ENCODE measurements around the gene NSMCE1. TPM values are rescaled to one million over a fixed set of nuclear protein-coding genes. Genes with fewer than 3 reads are reported as not detected.
A peak's percentile ranks its signal among the peaks of the same experiment; 100 is the strongest.

Gene NSMCE1
- total and polyA plus RNA-seq, 4 donors: 16.5 to 39.0 (median 21.7) TPM

GRCh38 chr16:27222249-27223225 is 46.0 kb downstream of the NSMCE1 start:
- peak in 1 of 2 donors; percentile 27 for TF ChIP-seq HNF4A (conservative IDR thresholded peaks at IDR 0.05)
- TF ChIP-seq GABPA (IDR thresholded peaks at IDR 0.05 in 1 of 2, conservative IDR thresholded peaks at IDR 0.05 in 1 of 2): no peak
- no peak for TF ChIP-seq TAF1 (conservative IDR thresholded peaks at IDR 0.05)
- TF ChIP-seq NR2F2 (IDR thresholded peaks at IDR 0.05): peak; percentile 90
- peak in 1 of 2 donors; percentile 10 for TF ChIP-seq RAD21 (IDR thresholded peaks at IDR 0.05)
- no peak for TF ChIP-seq JUND (IDR thresholded peaks at IDR 0.05)
- peak in 1 of 2 donors; percentile 4 for TF ChIP-seq RXRA (IDR thresholded peaks at IDR 0.05)
- TF ChIP-seq YY1 (IDR thresholded peaks at IDR 0.05): peak; percentile 48
- no peak for TF ChIP-seq FOXA1 (IDR thresholded peaks at IDR 0.05)
- peak; percentile 15 for TF ChIP-seq FOXA2 (IDR thresholded peaks at IDR 0.05)
- no peak for TF ChIP-seq CTCF (IDR thresholded peaks at IDR 0.05; ENCODE audit: low read depth, low read length, missing input control)
- Histone ChIP-seq H3K4me1 (ENCODE audit: control insufficient read depth in 4 of 4, insufficient read depth in 4 of 4, low read length in 3 of 4) (peaks cover 2 to 59% (median 37%) of the 10 kb centered on the region in 4 donors), H3K9ac (ENCODE audit: low read depth in 1 of 2, low read length in 2 of 2) (peak overlapping the region in 1 of 2 donors; percentile 5), H3K9me3 (ENCODE audit: control insufficient read depth in 4 of 4, low read length in 3 of 4) (no peaks in the 10 kb centered on the region), H3K27ac (ENCODE audit: low read depth in 1 of 2, low read length in 2 of 2) (peak overlapping the region; percentile 60 to 91), H3K27me3 (ENCODE audit: control insufficient read depth in 4 of 4, insufficient read depth in 4 of 4, low read length in 3 of 4) (no peaks in the 10 kb centered on the region), H3K4me3 (ENCODE audit: low read depth in 1 of 3, low read length in 3 of 3) (no peak overlapping the region), H3K36me3 (ENCODE audit: control insufficient read depth in 4 of 4, insufficient read depth in 3 of 4, low read depth in 1 of 4, low read length in 3 of 4) (peaks cover 11 to 14% (median 13%) of the 10 kb centered on the region in 4 donors)
- DNase-seq (ENCODE audit: low spot score): no peak
- WGBS: 37% methylated on average over 30 of the region's 30 CpGs

- Histone ChIP-seq H3K4me1 (ENCODE audit: control insufficient read depth in 4 of 4, insufficient read depth in 4 of 4, low read length in 3 of 4) (peaks cover 2 to 66% (median 38%) of the 10 kb centered on the region in 4 donors), H3K4me3 (ENCODE audit: low read depth in 1 of 3, low read length in 3 of 3) (no peak overlapping the region), H3K36me3 (ENCODE audit: control insufficient read depth in 4 of 4, insufficient read depth in 3 of 4, low read depth in 1 of 4, low read length in 3 of 4) (peaks cover 11 to 14% (median 13%) of the 10 kb centered on the region in 4 donors), H3K9ac (ENCODE audit: low read depth in 1 of 2, low read length in 2 of 2) (no peak overlapping the region), H3K27ac (ENCODE audit: low read depth in 1 of 2, low read length in 2 of 2) (peak overlapping the region; percentile 60 to 91), H3K27me3 (ENCODE audit: control insufficient read depth in 4 of 4, insufficient read depth in 4 of 4, low read length in 3 of 4) (no peaks in the 10 kb centered on the region), H3K9me3 (ENCODE audit: control insufficient read depth in 4 of 4, low read length in 3 of 4) (no peaks in the 10 kb centered on the region)
- WGBS: 59% methylated on average over 8 of the region's 8 CpGs
- TF ChIP-seq FOXA1 (IDR thresholded peaks at IDR 0.05) (no peak), HNF4G (IDR thresholded peaks at IDR 0.05) (no peak), MAX (IDR thresholded peaks at IDR 0.05) (no peak)
- DNase-seq (ENCODE audit: low spot score): no peak
These were observed 46.9 kb downstream of the NSMCE1 start for GRCh38 chr16:27221576-27222248.

- no peak for DNase-seq (ENCODE audit: low spot score)
- Histone ChIP-seq H3K36me3 (ENCODE audit: control insufficient read depth in 4 of 4, insufficient read depth in 3 of 4, low read depth in 1 of 4, low read length in 3 of 4) (peaks cover 8 to 14% (median 13%) of the 10 kb centered on the region in 4 donors), H3K27ac (ENCODE audit: low read depth in 1 of 2, low read length in 2 of 2) (peak overlapping the region; percentile 60 to 91), H3K4me3 (ENCODE audit: low read depth in 1 of 3, low read length in 3 of 3) (no peak overlapping the region), H3K9ac (ENCODE audit: low read depth in 1 of 2, low read length in 2 of 2) (no peak overlapping the region), H3K9me3 (ENCODE audit: control insufficient read depth in 4 of 4, low read length in 3 of 4) (no peaks in the 10 kb centered on the region), H3K27me3 (ENCODE audit: control insufficient read depth in 4 of 4, insufficient read depth in 4 of 4, low read length in 3 of 4) (no peaks in the 10 kb centered on the region), H3K4me1 (ENCODE audit: control insufficient read depth in 4 of 4, insufficient read depth in 4 of 4, low read length in 3 of 4) (peaks cover 2 to 64% (median 36%) of the 10 kb centered on the region in 4 donors)
- 93% methylated on average over 16 of the region's 16 CpGs for whole genome bisulfite sequencing
- TF ChIP-seq FOXA2 (IDR thresholded peaks at IDR 0.05) (no peak), MAX (IDR thresholded peaks at IDR 0.05) (no peak), JUND (IDR thresholded peaks at IDR 0.05) (no peak), ATF3 (IDR thresholded peaks at IDR 0.05) (no peak), NR2F2 (IDR thresholded peaks at IDR 0.05) (no peak), HNF4A (conservative IDR thresholded peaks at IDR 0.05) (no peak), REST (IDR thresholded peaks at IDR 0.05) (no peak), HNF4G (IDR thresholded peaks at IDR 0.05) (no peak), TAF1 (conservative IDR thresholded peaks at IDR 0.05) (no peak), RXRA (IDR thresholded peaks at IDR 0.05) (no peak), FOXA1 (IDR thresholded peaks at IDR 0.05) (no peak), SP1 (IDR thresholded peaks at IDR 0.05) (no peak), GABPA (IDR thresholded peaks at IDR 0.05 in 1 of 2, conservative IDR thresholded peaks at IDR 0.05 in 1 of 2) (no peak)
These were observed 47.6 kb downstream of the NSMCE1 start for GRCh38 chr16:27220991-27221390.
